ELR (cell line): ENCODE results near the gene AP2S1.
"Not testable (repeated sequence)": the region's sequence is repeated elsewhere in the genome, so short reads cannot be mapped to it uniquely, and the experiment has no call there.

ENCODE experiments used
- DNase-seq: peaks from one replicate; pipeline ENCODE4 v3.0.0-alpha.2; 2015; ENCODE audit warnings: low read depth

AP2S1 gene

GRCh38 chr19:46867170-46867569, 16.5 kb upstream of the AP2S1 start:
- no peak for DNase-seq

GRCh38 chr19:46866407-46867136, 15.9 kb upstream of the AP2S1 start:
- DNase-seq = peak; percentile 44

GRCh38 chr19:46863818-46864629, 13.4 kb upstream of the AP2S1 start:
- peak; percentile 64 for DNase-seq

- DNase-seq = no peak
These were observed 12.5 kb upstream of the AP2S1 start for GRCh38 chr19:46862974-46863632.

- peak; percentile 17 for DNase-seq
These were observed 11.8 kb upstream of the AP2S1 start for GRCh38 chr19:46862503-46862834.

GRCh38 chr19:46861691-46862502, 11.3 kb upstream of the AP2S1 start:
- peak; percentile 51 for DNase-seq

GRCh38 chr19:46860846-46861690, 10.4 kb upstream of the AP2S1 start, which contains the start of gene ARHGAP35:
ARHGAP35 (plus strand) TSS chr19:46860997; CDS start chr19:46918676, 57,679 bp downstream.
- no peak for DNase-seq

- DNase-seq = peak; percentile 98
These were observed 9.6 kb upstream of the AP2S1 start for GRCh38 chr19:46860125-46860845.

- peak; percentile 74 for DNase-seq
These were observed 9.0 kb upstream of the AP2S1 start for GRCh38 chr19:46859637-46860124.

GRCh38 chr19:46856062-46857022, 5.7 kb upstream of the AP2S1 start:
- DNase-seq = peak; percentile 97

GRCh38 chr19:46854698-46855097, 4.1 kb upstream of the AP2S1 start:
- DNase-seq = not testable (repeated sequence)

GRCh38 chr19:46852830-46853229, 2.2 kb upstream of the AP2S1 start:
- DNase-seq = no peak

- peak; percentile 42 for DNase-seq
These were observed 1.0 kb downstream of the AP2S1 start for GRCh38 chr19:46849610-46850009.

GRCh38 chr19:46848389-46848788, 2.3 kb downstream of the AP2S1 start:
- DNase-seq = no peak

GRCh38 chr19:46847528-46847927, 3.1 kb downstream of the AP2S1 start:
- DNase-seq = no peak

GRCh38 chr19:46845959-46846459, 4.6 kb downstream of the AP2S1 start:
- no peak for DNase-seq

GRCh38 chr19:46844067-46844489, 6.6 kb downstream of the AP2S1 start:
- DNase-seq = peak; percentile 57

- no peak for DNase-seq
These were observed 7.9 kb downstream of the AP2S1 start for GRCh38 chr19:46842791-46843190.
